Ovary (tissue), 9 donors: ENCODE data around the gene CFAP141. TPM values are rescaled to one million over a fixed set of nuclear protein-coding genes. Genes with fewer than 3 reads are reported as not detected.

Experiments used
- DNase-seq, 5 donors: peaks; one replicate each; pipeline ENCODE4 v3.0.0-alpha.2; 2019 to 2020
- H3K27ac ChIP-seq, 2 donors: fragments of 200-600 bp; one replicate each; pipeline versions ENCODE4 v1.5.1 to v1.8.0; 2019 to 2022
- H3K27me3 ChIP-seq: fragments of 200-600 bp; one replicate; pipeline ENCODE4 v1.8.0; 2022
- H3K36me3 ChIP-seq: fragments of 200-600 bp; sonication (generic); one replicate; pipeline ENCODE4 v1.5.1; 2019
- H3K4me1 ChIP-seq: one replicate; pipeline ENCODE4 v1.8.1; 2013; ENCODE audit warnings: mild to moderate bottlenecking, moderate library complexity; ENCODE audit not compliant: insufficient read depth
- H3K4me3 ChIP-seq: fragments of 200-600 bp; sonication (generic); one replicate; pipeline ENCODE4 v1.5.1; 2017
- H3K9me3 ChIP-seq, 2 donors: fragments of 200-600 bp in 1 of 2; sonication (generic) in 1 of 2; one replicate each; pipeline versions ENCODE4 v1.5.1 to v1.8.1; 2013 to 2019; ENCODE audit warnings: mild to moderate bottlenecking in 1 of 2, moderate library complexity in 1 of 2
- CTCF ChIP-seq, 3 donors: fragments of 450-650 bp in 2 of 3; fragments of 200-600 bp in 1 of 3; IDR thresholded peaks; one replicate each; pipeline versions ENCODE4 v1.5.1 to v1.8.0; 2016 to 2022; ENCODE audit warnings: antibody characterized with exemption in 3 of 3, mild to moderate bottlenecking in 1 of 3
- EP300 ChIP-seq: sonication (generic); formaldehyde crosslinking; IDR thresholded peaks from one replicate; pipeline ENCODE4 v1.6.1; 2017; ENCODE audit warnings: antibody characterized with exemption
- POLR2A ChIP-seq: fragments of 450-650 bp; IDR thresholded peaks from one replicate; pipeline ENCODE4 v1.6.1; 2017; ENCODE audit warnings: antibody characterized with exemption, mild to moderate bottlenecking, moderate library complexity
- WGBS, 3 donors: extraction: QIAGEN DNeasy Blood & Tissue Kit in 1 of 3; methylation state at CpG; one replicate each; pipeline versions ENCODE4 v1.1.5 to v1.1.7; 2013 to 2017; 5-methylcytosine and 5-hydroxymethylcytosine counted together
- intact Hi-C, 4 donors: fragments of 100-400 bp; cut with DNase I; formaldehyde crosslinking; loops; one replicate each; pipeline versions ENCODE4 v1.11.0 to v1.15.1; 2022 to 2023
- polyA plus RNA-seq, 2 donors: library from polyadenylated mRNA; stranded (reverse); fragments of 200-250 nt in 1 of 2; fragments of 350-450 nt in 1 of 2; fragmentation: Illumina TruSeq in 1 of 2; extraction: RNeasy Lipid Tissue Mini Kit (QIAGEN cat#74804) in 1 of 2; gene quantifications; one replicate each; pipeline ENCODE4 v1.2.3, GENCODE V29; 2013 to 2014
- total RNA-seq, 7 donors: library from RNA; depleted of rRNA in 2 of 7; stranded (reverse); fragments of >200 nt in 2 of 7; fragmentation: NEBNext Ultra II Directional in 3 of 7; extraction: Animal tissue kit (Norgen Biotek cat#: 25700) in 3 of 7; gene quantifications; one replicate each; pipeline versions ENCODE4 v1.1.0 to v1.2.4, GENCODE V29; 2016 to 2023
- donor health status: DM: no; HTN: no; CAD: no; lungs with moderate emphysema.
- donor health status: DM: no; HTN: no; CAD: no.
- donor health status: Bipolar disorder and iron deficiency.
- donor health status: DM: yes; HTN: yes; CAD: no.
- donor health status: DM: no; HTN: no; CAD: no.
- donor health status: DM: yes; HTN: yes; CAD: no.

CFAP141 gene
- total and polyA plus RNA-seq, 9 donors: 2.4 TPM; not detected in 8

- TF ChIP-seq POLR2A: no peak
- TF ChIP-seq EP300: no peak
- no peak for TF ChIP-seq CTCF (IDR thresholded peaks at IDR 0.05)
- intact Hi-C loops: no loop called here
- Histone ChIP-seq H3K4me1 (no peaks in the 10 kb centered on the region), H3K4me3 (no peak overlapping the region), H3K27me3 (no peaks in the 10 kb centered on the region), H3K27ac (no peak overlapping the region), H3K36me3 (no peaks in the 10 kb centered on the region), H3K9me3 (no peaks in the 10 kb centered on the region)
- no peak for DNase-seq
Measured at GRCh38 chr1:154170547-154171222, 35.4 kb downstream of the CFAP141 start.

GRCh38 chr1:154167461-154167860 is 38.7 kb downstream of the CFAP141 start:
- no peaks in the 10 kb centered on the region for H3K9me3 ChIP-seq
- TF ChIP-seq EP300: no peak
- TF ChIP-seq POLR2A: no peak
- TF ChIP-seq CTCF (IDR thresholded peaks at IDR 0.05): no peak
- no peak overlapping the region for H3K27ac ChIP-seq
- H3K4me1 ChIP-seq: no peaks in the 10 kb centered on the region
- H3K4me3 ChIP-seq: no peak overlapping the region
- no peak for DNase-seq
- H3K27me3 ChIP-seq: no peaks in the 10 kb centered on the region
- intact Hi-C loops: no loop called here
- no peaks in the 10 kb centered on the region for H3K36me3 ChIP-seq

GRCh38 chr1:154166207-154166606 is 39.9 kb downstream of the CFAP141 start:
- TF ChIP-seq EP300 (no peak), POLR2A (no peak), CTCF (IDR thresholded peaks at IDR 0.05) (no peak)

GRCh38 chr1:154159554-154159953 is 46.6 kb downstream of the CFAP141 start:
- DNase-seq: no peak
- intact Hi-C loops: no loop called here
- Histone ChIP-seq H3K36me3 (no peaks in the 10 kb centered on the region), H3K27me3 (no peaks in the 10 kb centered on the region), H3K4me3 (no peak overlapping the region), H3K9me3 (no peaks in the 10 kb centered on the region), H3K4me1 (no peaks in the 10 kb centered on the region), H3K27ac (no peak overlapping the region)
- TF ChIP-seq POLR2A (no peak), EP300 (no peak), CTCF (IDR thresholded peaks at IDR 0.05) (no peak)

More at GRCh38 chr1:154166207-154166606, 39.9 kb downstream of the CFAP141 start:
- H3K4me1 ChIP-seq: no peaks in the 10 kb centered on the region
- intact Hi-C loops: no loop called here
- H3K27me3 ChIP-seq: no peaks in the 10 kb centered on the region
- no peaks in the 10 kb centered on the region for H3K9me3 ChIP-seq
- H3K36me3 ChIP-seq: no peaks in the 10 kb centered on the region
- DNase-seq: no peak
- no peak overlapping the region for H3K27ac ChIP-seq
- no peak overlapping the region for H3K4me3 ChIP-seq
- WGBS, 3 donors: 88 to 94% (median 93%) methylated on average over 1 of the region's 1 CpG
